Thyroid gland (tissue), 4 donors: ENCODE measurements around the gene HOXC10. TPM values are rescaled to one million over a fixed set of nuclear protein-coding genes. Genes with fewer than 3 reads are reported as not detected.

Source experiments
- DNase-seq, 2 donors: peaks; one replicate each; pipeline ENCODE4 v3.0.0-alpha.2; 2019
- H3K27ac ChIP-seq, 3 donors: fragments of 200-600 bp; sonication (generic); 1 replicate in 2 of 3; 2 replicates in 1 of 3; pipeline ENCODE4 v1.5.1; 2016 to 2019; ENCODE audit warnings: mild to moderate bottlenecking in 1 of 3, moderate library complexity in 1 of 3
- H3K27me3 ChIP-seq: fragments of 200-600 bp; sonication (generic); one replicate; pipeline ENCODE4 v1.5.1; 2019
- H3K36me3 ChIP-seq, 2 donors: fragments of 200-600 bp; sonication (generic); one replicate each; pipeline ENCODE4 v1.5.1; 2016 to 2019
- H3K4me1 ChIP-seq, 2 donors: fragments of 200-600 bp; sonication (generic); one replicate each; pipeline ENCODE4 v1.5.1; 2017 to 2019
- H3K4me3 ChIP-seq, 3 donors: fragments of 200-600 bp; sonication (generic); replicated peaks in 1 of 3; 1 replicate in 2 of 3; 2 replicates in 1 of 3; pipeline ENCODE4 v1.5.1; 2016; ENCODE audit warnings: mild to moderate bottlenecking in 1 of 3
- H3K9me3 ChIP-seq: fragments of 200-600 bp; sonication (generic); one replicate; pipeline ENCODE4 v1.5.1; 2017
- POLR2A ChIP-seq, 2 donors: fragments of 450-650 bp; IDR thresholded peaks; one replicate each; pipeline ENCODE4 v1.6.1; 2017; ENCODE audit warnings: antibody characterized with exemption in 2 of 2, mild to moderate bottlenecking in 2 of 2, moderate library complexity in 1 of 2
- WGBS, 2 donors: methylation state at CpG; one replicate each; pipeline ENCODE4 v1.1.5; 2017; 5-methylcytosine and 5-hydroxymethylcytosine counted together
- intact Hi-C: fragments of 100-400 bp; cut with DNase I; formaldehyde crosslinking; loops from one replicate; pipeline ENCODE4 v1.15.1; 2023
- total RNA-seq, 4 donors: library from RNA; depleted of rRNA; stranded (reverse); fragments of >200 nt; gene quantifications; one replicate each; pipeline ENCODE4 v1.2.3, GENCODE V29; 2016
- TF ChIP-seq, protein P1 (sequence below), 6 experiments: fragments of 200-600 bp in 3 of 6; fragments of 450-650 bp in 3 of 6; sonication (generic) in 3 of 6; IDR thresholded peaks; one replicate each; pipeline ENCODE4 v1.5.1; 2016 to 2019; ENCODE audit warnings: antibody characterized with exemption in 6 of 6, mild to moderate bottlenecking in 2 of 6, inconsistent platforms in 1 of 6, moderate library complexity in 1 of 6

HOXC10 gene
- total RNA-seq, 4 donors from 2014 or later = not detected

DNA sequence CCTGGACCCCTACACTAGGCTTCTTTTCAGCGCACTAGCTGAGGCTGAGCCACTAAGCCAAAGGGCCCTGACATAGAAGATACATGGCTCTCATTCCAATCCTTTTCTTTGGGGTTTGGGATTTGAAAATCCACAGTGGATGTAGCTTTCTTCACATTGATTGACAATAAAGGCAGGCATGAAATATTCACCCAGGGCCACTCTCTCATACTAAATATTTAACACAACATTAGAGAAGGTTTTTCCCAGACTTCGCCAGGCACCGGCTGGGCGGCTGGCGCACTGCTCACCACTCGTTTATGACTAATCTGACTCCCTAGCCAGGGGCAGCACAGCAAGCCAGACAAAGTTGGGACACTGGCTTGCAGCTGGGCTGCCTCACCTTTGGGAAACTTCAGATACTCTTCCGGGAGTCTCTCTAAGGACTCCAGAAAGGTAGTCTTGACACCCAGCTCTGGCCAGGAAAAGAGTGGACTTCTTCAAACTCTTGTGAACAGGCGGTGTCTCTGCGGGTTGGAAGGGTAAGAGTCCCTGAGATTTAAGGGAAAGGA, 12.7 kb upstream of the HOXC10 start:
- DNase-seq = no peak
- Histone ChIP-seq H3K27me3 (peaks cover 79% of the 10 kb centered on the region), H3K4me1 (peaks cover 9 to 26% of the 10 kb centered on the region in 2 donors), H3K9me3 (no peaks in the 10 kb centered on the region), H3K4me3 (no peak overlapping the region), H3K36me3 (no peaks in the 10 kb centered on the region), H3K27ac (no peak overlapping the region)
- no peak for TF ChIP-seq POLR2A (IDR thresholded peaks at IDR 0.05)
- intact Hi-C loops = no loop called here
- 17 to 18% methylated on average over 9 of the region's 9 CpGs for WGBS, 2 donors

DNA sequence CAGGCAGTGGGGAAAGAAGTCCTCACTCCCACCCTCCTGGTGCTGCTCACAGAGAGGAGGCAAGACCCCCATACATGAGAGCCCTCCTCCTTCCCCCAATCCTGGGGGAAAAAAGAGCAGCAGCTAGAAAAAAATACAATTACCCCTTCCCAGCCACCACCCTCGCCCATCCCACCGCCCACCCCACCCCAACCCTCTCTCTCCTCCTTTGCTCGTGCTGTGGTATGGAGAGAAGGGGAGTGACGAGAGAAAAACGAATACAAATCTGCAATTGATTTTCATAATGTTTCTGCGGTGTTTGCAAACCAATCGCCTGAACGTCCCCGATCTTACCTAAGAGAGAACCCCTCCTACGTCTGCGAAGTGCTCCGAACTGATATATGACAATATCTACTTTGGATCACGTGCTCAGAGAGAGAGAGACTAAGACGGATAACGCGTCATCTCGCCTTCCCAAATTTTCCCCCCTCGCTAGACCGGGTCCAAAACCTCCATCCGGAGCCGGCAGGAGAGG, 12.2 kb upstream of the HOXC10 start, which contains the start of gene HOXC11:
HOXC11 (plus strand) TSS at position 405 of the 514 bp plus-strand sequence. CDS start 116 bp downstream, outside the sequence.
- H3K36me3 ChIP-seq = no peaks in the 10 kb centered on the region
- WGBS, 2 donors = 11 to 12% methylated on average over 16 to 19 of the region's 21 CpGs
- no peak within 1 kb of the TSS for H3K4me3 ChIP-seq
- peaks cover 9 to 26% of the 10 kb centered on the region in 2 donors for H3K4me1 ChIP-seq
- TF ChIP-seq POLR2A (IDR thresholded peaks at IDR 0.05) = no peak
- TF ChIP-seq, protein P1, sequence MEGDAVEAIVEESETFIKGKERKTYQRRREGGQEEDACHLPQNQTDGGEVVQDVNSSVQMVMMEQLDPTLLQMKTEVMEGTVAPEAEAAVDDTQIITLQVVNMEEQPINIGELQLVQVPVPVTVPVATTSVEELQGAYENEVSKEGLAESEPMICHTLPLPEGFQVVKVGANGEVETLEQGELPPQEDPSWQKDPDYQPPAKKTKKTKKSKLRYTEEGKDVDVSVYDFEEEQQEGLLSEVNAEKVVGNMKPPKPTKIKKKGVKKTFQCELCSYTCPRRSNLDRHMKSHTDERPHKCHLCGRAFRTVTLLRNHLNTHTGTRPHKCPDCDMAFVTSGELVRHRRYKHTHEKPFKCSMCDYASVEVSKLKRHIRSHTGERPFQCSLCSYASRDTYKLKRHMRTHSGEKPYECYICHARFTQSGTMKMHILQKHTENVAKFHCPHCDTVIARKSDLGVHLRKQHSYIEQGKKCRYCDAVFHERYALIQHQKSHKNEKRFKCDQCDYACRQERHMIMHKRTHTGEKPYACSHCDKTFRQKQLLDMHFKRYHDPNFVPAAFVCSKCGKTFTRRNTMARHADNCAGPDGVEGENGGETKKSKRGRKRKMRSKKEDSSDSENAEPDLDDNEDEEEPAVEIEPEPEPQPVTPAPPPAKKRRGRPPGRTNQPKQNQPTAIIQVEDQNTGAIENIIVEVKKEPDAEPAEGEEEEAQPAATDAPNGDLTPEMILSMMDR (IDR thresholded peaks at IDR 0.05) = no peak
- DNase-seq = no peak
- no peaks in the 10 kb centered on the region for H3K9me3 ChIP-seq
- H3K27ac ChIP-seq = no peak within 1 kb of the TSS
- H3K27me3 ChIP-seq = peaks cover 85% of the 10 kb centered on the region
- intact Hi-C loops = no loop called here

DNA sequence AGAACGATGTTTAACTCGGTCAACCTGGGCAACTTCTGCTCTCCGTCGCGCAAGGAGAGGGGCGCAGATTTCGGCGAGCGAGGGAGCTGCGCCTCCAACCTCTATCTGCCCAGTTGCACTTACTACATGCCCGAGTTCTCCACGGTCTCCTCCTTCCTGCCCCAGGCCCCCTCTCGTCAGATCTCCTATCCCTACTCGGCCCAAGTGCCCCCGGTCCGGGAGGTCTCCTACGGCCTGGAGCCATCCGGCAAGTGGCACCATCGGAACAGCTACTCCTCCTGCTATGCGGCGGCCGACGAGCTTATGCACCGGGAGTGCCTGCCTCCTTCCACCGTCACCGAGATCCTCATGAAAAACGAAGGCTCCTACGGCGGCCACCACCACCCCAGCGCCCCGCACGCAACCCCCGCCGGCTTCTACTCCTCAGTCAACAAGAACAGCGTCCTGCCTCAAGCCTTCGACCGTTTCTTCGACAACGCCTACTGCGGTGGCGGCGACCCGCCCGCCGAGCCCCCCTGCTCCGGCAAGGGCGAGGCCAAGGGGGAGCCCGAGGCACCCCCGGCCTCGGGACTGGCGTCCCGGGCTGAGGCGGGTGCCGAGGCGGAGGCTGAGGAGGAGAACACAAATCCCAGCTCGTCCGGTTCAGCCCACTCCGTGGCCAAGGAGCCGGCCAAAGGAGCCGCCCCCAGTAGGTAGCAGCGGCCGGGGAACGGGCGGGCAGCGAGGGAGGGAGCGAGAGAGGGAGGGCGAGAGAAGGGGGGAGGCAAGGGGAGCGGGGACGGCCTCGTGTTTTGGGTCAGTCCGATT, 11.5 kb upstream of the HOXC10 start:
- peaks cover 84% of the 10 kb centered on the region for H3K27me3 ChIP-seq

DNA sequence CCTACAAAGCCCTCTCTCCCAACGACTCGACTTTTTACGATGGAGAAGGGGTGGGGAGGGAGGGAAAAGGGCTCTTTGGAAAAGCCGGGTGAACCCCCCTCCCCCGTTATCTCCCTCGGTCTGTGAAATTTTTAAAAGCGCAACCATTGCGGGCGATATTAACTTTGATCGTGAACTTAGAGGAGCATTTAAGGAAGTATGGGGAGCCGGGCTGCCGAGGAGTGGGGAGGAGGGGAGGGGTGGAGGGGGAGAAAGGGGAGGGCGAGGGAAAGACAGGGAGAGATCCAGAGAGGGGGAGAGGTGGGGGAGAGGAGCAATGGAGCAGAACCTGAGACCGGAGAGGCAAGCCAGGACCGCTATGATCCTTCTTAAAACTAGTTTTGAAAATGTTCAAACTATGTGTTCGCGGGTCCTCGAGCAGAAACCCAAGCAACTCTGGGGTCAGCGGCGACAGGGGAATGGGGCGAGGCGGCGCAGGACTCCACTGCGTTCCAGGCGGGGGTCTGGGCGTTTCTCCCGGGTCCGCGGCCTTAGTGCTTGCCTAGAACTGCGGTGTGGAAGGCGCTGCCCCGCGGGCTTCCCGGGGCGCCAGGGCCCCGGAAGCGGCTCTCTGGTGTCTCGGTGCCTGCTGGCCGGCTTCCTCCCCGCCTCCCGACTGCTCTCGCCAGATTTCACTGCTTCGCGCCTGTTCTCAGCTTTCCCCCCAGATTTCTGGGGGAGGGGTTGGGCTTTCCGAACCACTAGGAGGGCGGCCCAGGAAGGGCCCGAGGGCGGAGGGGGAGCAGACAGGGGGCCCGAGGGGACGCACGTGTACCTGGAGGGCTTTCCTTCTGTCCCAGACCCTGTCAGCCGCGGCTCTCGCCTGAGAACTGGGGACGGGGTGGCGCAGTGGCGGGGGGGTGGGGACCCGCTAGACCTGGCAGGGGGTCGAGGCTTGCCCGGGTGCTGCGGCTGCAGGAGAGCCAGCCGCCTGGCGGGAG, 10.6 kb upstream of the HOXC10 start, which contains the start of gene HOTAIR:
HOTAIR (minus strand) TSS at position 871 of the 980 bp plus-strand sequence.
- Histone ChIP-seq H3K4me1 (peaks cover 9 to 26% of the 10 kb centered on the region in 2 donors), H3K27me3 (peaks cover 86% of the 10 kb centered on the region), H3K27ac (no peak within 1 kb of the TSS), H3K4me3 (no peak within 1 kb of the TSS), H3K36me3 (no peaks in the 10 kb centered on the region), H3K9me3 (no peaks in the 10 kb centered on the region)
- 3% methylated on average over 38 to 43 of the region's 63 CpGs for WGBS, 2 donors
- TF ChIP-seq POLR2A (IDR thresholded peaks at IDR 0.05) = no peak
- TF ChIP-seq, protein P1 (IDR thresholded peaks at IDR 0.05) = no peak
- no peak for DNase-seq
- intact Hi-C loops = no loop called here

More for the DNA sequence above, 11.5 kb upstream of the HOXC10 start:
- no peak for DNase-seq
- intact Hi-C loops = no loop called here
- Histone ChIP-seq H3K27ac (no peak overlapping the region), H3K9me3 (no peaks in the 10 kb centered on the region), H3K4me3 (no peak overlapping the region), H3K4me1 (peaks cover 9 to 26% of the 10 kb centered on the region in 2 donors), H3K36me3 (no peaks in the 10 kb centered on the region)
- no peak for TF ChIP-seq POLR2A (IDR thresholded peaks at IDR 0.05)
- TF ChIP-seq, protein P1 (IDR thresholded peaks at IDR 0.05) = no peak
- WGBS, 2 donors = 4 to 5% methylated on average over 31 to 50 of the region's 71 CpGs

DNA sequence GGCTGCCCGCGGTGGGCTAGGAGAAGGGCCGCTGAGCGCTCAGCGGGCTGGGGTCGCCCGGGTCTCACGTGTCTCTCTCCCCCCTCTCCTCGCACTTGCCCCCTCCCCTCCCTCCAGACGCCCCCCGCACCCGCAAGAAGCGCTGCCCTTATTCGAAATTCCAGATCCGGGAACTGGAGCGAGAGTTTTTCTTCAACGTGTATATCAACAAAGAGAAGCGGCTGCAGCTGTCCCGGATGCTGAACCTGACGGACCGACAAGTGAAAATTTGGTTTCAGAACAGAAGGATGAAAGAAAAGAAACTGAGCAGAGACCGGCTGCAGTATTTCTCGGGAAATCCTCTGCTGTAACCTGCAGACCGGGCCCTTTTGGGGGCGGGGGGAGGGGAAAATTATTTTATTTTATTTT, 9.9 kb upstream of the HOXC10 start:
- 4 to 6% methylated on average over 13 to 23 of the region's 25 CpGs for WGBS, 2 donors

More for the DNA sequence above, 9.9 kb upstream of the HOXC10 start:
- peaks cover 9 to 26% of the 10 kb centered on the region in 2 donors for H3K4me1 ChIP-seq
- no peak overlapping the region for H3K27ac ChIP-seq
- H3K9me3 ChIP-seq = no peaks in the 10 kb centered on the region
- H3K36me3 ChIP-seq = no peaks in the 10 kb centered on the region
- intact Hi-C loops = no loop called here
- TF ChIP-seq POLR2A (IDR thresholded peaks at IDR 0.05) = no peak
- TF ChIP-seq, protein P1 (IDR thresholded peaks at IDR 0.05) = no peak
- peaks cover 86% of the 10 kb centered on the region for H3K27me3 ChIP-seq
- H3K4me3 ChIP-seq = no peak overlapping the region
- DNase-seq = no peak
